Gastroesophageal sphincter (tissue), 3 donors: ENCODE data around the gene FAM50B.

Experiments used
- CTCF ChIP-seq, 4 experiments: fragments of 200-600 bp in 2 of 4; fragments of 450-650 bp in 2 of 4; sonication (generic) in 1 of 4; IDR thresholded peaks; one replicate each; pipeline ENCODE4 v1.5.1; 2017 to 2019; ENCODE audit warnings: antibody characterized with exemption in 4 of 4, mild to moderate bottlenecking in 2 of 4, moderate library complexity in 2 of 4
- EP300 ChIP-seq: sonication (generic); formaldehyde crosslinking; IDR thresholded peaks from one replicate; pipeline ENCODE4 v1.6.1; 2017; ENCODE audit warnings: antibody characterized with exemption, mild to moderate bottlenecking
- POLR2A ChIP-seq, 2 donors: fragments of 450-650 bp; IDR thresholded peaks; one replicate each; pipeline ENCODE4 v1.6.1; 2017; ENCODE audit warnings: antibody characterized with exemption in 2 of 2, mild to moderate bottlenecking in 2 of 2, moderate library complexity in 1 of 2

GRCh38 chr6:3843379-3844096 lies 5.6 kb upstream of the FAM50B start:
- TF ChIP-seq POLR2A (IDR thresholded peaks at IDR 0.05) = no peak
- TF ChIP-seq EP300 = no peak
- no peak for TF ChIP-seq CTCF (IDR thresholded peaks at IDR 0.05)
